ENCODE measurements around the gene HSD17B10.
"Not testable (repeated sequence)": the region's sequence is repeated elsewhere in the genome, so short reads cannot be mapped to it uniquely, and the experiment has no call there.

HSD17B10 gene

DNA sequence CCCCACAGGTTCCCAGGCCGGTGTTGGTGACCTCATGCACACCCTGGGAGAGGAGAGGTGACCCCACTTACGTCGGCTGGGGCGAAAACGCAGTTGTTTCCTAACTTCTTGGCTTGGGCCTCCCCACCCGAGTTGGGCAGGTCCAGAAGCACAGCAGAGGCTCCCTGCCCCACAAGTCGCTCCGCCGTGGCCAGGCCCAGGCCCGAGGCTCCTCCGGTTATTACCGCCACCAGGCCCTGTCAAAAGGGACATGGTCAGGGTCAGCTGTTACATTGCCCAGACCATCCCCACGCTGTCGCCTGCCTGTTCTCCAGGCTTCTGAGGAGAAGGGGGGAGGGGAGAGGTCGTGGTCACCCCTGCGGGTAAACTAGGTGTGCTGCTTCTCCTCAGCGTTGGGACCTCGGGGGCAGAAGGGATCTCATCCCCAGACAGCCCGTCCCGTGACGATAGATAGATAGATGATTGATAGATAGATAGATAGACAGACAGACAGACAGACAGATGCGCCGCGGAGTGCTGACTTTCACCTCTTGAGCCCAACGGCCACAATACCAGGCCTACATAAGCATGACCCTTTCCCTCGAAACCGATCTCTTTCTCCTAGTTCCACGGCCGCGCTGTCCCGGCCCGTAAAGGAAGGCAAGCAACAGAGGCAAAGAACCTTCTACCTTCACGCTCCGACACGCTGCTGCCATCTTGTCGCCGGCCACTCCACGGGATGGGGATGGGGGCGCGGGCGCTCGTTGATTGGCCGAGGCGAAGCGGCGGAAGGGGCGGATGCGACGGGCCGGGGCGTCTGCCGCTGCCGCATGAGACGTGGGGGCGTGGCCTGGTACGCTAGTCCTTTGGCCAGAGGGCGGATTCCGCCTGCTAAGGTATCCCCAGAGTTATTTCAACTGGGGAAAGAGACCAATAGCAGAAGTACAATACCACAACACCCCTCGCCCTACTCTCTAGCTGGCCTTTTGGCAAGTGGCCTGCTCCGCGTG, at the start of gene HSD17B10:
Gene HSD17B10, minus strand, starts transcription at position 720 of the 989 bp plus-strand sequence. Its CDS starts 25 bp downstream, at position 695.
- DNase-seq (ENCODE audit: low read depth) = peak; percentile 58

GRCh38 chrX:53483416-53483815, 49.2 kb upstream of the HSD17B10 start:
- no peak for DNase-seq (ENCODE audit: low read depth)

DNA sequence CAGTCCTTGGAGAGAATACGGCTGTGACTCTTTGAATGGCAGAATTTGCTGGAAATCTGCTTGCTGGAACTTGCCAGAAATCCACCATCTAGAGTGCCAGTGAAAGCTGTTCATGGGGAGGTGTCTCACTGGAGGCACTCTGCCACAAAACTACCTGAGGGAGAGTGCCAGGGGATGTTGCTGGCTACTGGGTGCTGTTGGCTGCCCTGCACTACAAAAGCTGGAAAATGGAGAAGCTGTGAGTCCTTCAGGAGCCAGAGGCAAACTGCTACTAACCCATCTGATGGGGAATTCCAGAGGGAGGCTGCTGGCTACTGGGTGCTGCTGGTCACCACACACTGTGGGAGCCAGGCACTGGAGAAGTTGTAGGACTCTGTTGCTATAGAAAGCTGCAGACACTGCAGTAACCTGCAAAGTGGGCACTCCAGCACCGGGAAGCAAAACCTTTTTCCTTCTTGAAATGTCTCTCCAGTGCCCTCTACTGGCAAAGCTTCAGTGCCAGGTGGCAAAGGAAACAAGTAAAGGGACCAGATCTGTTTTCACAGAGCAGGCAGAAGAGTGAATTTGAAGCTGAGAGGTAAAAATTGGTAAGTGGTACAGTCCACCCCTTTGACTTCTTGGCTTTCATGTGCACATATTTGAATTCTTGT, 47.8 kb upstream of the HSD17B10 start:
- no peak for DNase-seq (ENCODE audit: low read depth)

GRCh38 chrX:53481093-53481492, 46.9 kb upstream of the HSD17B10 start:
- DNase-seq (ENCODE audit: low read depth) = no peak

DNA sequence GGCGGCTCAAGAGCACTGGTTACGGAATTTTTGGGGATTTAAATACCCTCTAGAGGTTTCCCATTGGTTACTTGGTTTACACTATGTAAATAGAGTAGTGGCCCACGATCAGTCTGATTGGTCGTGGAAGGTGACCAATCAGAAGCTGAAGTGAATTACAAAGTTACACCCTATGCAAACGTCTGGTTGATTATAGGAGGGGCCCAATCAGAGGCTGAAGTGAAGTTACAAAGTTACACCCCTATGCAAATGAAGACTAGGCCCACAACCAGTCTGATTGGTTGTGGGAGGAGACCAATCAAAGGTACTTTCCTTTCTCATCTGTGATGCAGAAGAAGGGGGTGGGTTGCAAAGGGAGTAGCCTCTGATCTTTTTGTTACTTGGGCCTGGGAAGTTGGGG, 45.1 kb upstream of the HSD17B10 start:
- no peak for DNase-seq (ENCODE audit: low read depth)

- no peak for DNase-seq (ENCODE audit: low read depth)
Measured at GRCh38 chrX:53476371-53476770, 42.2 kb upstream of the HSD17B10 start.

DNA sequence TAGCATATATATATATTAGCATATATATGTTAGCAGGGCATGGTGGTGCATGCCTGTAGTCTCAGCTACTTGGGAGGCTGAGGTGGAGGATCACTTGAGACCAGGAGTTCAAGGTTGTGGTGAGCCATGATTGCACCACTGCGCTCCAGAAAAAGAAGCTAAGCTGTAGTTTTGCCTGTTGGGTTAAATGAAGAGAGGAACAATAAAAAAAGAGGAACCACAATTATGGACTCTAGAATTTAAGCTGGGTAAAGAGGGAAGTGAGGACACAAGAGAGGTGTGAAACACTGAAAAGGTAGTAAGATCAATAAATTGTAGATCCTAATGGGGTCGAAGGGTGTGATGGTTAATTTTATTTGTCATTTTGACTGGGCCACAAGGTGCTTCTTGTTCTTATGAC, 40.5 kb upstream of the HSD17B10 start:
- DNase-seq (ENCODE audit: low read depth) = no peak

GRCh38 chrX:53471346-53471745, 37.2 kb upstream of the HSD17B10 start:
- DNase-seq (ENCODE audit: low read depth) = no peak

- not testable (repeated sequence) for DNase-seq (ENCODE audit: low read depth)
Measured at GRCh38 chrX:53468659-53469058, 34.5 kb upstream of the HSD17B10 start.

DNA sequence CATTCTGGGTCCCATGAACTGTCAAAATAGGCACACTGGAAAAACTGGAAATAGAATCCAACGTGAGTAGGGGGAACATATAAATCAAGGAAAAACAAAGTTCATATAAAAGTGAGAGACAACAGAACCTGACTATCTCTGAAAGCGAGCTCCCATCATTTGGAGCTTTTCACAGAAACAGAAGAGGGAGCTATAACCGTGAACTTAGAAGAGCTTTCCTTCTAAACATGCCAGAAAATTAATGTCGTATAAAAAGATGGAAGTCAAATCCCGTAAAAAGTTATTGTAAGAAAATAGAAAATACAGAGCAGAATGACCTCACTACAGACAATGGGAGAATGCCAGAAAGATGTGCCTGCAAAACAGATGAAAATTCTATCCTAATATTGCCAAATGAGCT, 23.9 kb upstream of the HSD17B10 start:
- no peak for DNase-seq (ENCODE audit: low read depth)

DNA sequence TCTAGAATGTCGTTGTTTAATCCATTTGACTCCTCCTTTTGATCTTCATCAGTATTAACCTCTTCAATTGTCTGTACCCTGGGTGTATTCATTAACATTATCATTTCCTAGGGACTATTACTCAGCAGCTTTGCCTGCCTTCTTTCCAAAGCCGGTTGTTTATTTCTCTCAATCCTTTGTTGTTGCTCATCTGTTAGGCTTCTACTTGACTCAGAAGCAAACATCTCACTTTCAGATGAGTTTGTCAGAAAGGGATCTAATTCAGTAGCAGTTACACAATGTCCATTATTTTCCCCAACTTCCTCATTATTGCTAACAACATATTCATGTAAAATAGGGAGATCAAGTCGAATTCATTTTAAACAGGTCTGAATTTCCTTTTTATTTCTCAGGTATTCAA, 22.1 kb upstream of the HSD17B10 start:
- no peak for DNase-seq (ENCODE audit: low read depth)

DNA sequence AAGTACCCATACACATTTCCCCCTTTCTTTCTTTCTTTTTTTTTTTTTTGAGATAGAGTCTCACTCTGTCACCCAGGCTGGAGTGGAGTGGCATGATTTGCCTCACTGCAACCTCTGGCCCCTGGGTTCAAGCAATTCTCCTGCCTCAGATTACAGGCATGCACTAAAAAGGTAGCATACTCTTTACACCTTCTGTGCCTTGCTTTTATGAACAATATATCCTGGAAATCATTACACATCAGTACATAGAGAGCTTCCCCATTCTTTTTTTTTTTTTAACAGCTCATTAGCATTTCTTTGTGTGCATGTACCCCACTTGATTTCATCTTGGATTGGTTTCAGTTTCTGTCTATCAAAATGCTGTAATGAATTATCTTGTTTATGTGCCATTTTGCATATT, 18.6 kb upstream of the HSD17B10 start:
- no peak for DNase-seq (ENCODE audit: low read depth)

- no peak for DNase-seq (ENCODE audit: low read depth)
Measured at GRCh38 chrX:53449632-53450031, 15.5 kb upstream of the HSD17B10 start.

GRCh38 chrX:53447441-53447840, 13.3 kb upstream of the HSD17B10 start:
- no peak for DNase-seq (ENCODE audit: low read depth)

GRCh38 chrX:53445977-53446376, 11.8 kb upstream of the HSD17B10 start:
- DNase-seq (ENCODE audit: low read depth) = no peak

DNA sequence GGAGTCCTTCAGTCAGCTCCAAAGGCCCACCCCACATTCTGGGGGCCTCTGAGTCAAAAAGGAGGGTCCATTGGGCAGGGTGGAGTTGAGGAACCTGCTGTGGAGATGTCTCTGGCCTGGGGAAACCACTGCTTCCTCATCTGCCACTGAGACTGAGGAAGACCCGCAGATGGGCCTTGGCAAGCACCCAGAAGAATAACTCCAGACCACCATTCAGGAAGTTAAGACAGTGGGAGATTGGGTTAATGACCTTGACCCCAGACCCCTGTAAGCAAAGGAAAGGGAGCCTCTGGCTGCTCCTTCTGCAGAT, 8.1 kb upstream of the HSD17B10 start:
- DNase-seq (ENCODE audit: low read depth) = no peak

DNA sequence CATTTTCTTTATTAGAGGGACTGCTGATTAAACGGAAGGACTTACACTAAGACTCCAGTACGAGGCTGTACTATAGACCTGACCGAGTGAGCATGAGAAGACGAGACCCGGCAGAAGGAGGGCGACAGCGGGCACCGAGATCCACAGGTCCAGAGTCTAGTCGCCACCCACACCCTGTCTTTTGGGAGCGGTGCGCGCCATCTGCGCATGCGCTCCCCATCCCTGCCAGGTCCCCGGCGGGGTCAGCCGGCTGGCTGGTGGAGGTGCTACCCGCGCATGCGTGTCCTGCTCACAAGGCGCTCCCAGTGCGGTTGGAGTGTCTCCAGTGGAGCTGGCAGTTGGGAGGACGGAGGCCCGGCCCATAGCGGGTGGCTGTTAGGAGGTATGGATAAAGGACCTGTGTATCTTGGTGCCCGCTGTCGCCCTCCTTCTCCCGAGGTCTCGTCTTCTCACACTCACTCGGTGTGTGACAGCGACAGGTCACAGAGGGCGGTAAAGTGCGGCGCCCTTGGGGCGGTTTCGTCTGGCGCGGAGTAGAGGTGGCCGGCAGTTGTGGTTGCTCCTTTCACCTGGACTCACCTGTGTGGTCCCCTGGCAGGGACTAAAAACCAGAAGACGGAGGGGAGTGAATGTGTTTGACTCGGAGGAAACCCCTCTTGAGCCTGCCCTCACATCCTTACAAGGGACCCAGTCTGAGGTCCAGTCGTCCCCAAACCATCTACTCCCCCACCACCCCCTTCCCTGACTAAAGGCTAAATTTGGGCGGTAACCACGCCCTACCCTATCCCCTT, 7.6 kb upstream of the HSD17B10 start:
- DNase-seq (ENCODE audit: low read depth) = peak; percentile 50

DNA sequence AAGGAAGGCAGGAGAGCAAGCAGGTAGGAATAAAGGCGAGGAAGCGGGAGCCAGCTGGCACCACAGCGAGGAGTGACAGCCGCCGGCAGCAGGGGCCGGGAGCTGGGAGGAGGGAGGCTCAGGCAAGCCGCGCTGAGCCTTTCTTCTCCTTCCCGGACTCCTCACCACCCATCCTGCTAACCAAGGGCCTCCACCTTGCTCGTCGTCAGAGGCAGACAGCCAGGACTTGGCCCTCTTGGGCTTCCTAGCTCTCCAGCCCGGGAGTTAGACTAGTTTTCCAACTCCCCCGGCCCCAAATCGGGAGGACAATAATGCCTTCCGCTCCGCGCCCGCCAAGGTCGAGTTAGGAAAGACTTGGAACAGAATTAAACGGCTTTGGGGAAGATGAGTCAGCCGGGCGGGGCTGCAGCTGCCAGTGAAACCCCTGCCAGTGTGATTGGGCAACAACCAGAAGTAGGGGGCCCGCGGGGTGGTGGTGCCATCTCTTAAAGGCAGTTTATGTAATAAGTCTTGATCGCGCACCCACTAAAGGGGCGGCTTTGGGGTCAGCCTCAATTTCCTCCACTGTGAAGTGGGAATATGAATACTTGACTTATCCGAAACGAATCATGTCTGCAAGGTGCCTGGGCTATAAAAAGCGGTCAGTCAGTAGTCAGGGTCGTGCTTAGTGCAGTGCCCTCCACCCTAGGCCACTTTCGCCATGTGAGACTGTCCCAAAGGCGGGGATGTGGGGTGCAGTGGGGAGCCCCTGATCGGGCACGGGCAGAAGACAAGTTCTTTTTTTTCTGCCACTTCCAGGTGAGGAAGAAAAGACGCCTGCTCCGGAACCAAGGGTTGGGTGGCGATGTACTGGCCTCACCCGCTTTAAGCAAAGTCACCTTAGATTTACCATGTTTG, 6.7 kb upstream of the HSD17B10 start:
- no peak for DNase-seq (ENCODE audit: low read depth)

DNA sequence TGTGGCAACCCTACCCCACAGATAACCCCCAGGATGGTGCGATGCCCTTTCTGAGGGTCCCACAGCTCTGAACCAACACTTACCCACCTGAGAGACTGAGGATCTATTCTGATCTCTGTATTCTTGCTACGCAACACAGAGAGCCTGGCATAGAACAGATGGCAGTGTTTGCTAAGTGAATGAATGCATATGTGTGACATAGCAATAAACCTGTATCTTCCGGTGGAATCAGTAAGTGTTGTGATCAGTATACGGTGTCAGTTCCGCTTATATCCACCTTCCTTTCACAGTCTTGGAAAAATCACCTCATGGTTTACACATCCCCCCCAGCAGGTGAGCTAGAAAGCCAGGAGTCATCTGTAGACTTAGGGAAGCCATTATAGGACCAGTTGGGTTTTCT, 5.9 kb upstream of the HSD17B10 start:
- DNase-seq (ENCODE audit: low read depth) = no peak

GRCh38 chrX:53438832-53439230, 4.7 kb upstream of the HSD17B10 start:
- no peak for DNase-seq (ENCODE audit: low read depth)

GRCh38 chrX:53438174-53438831, 4.1 kb upstream of the HSD17B10 start:
- no peak for DNase-seq (ENCODE audit: low read depth)

All from stimulated activated CD8-positive, alpha-beta memory T cell treated with anti-CD3 and anti-CD28 coated beads, Interleukin-15, amount 100 ng/mL, for 24 hours (primary cell).